Measurements from ENCODE around the gene ATRNL1.

ATRNL1 gene

GRCh38 chr10:115915429-115915828 lies 822.3 kb downstream of the ATRNL1 start:
- H3K27ac ChIP-seq: no peak overlapping the region
- no peak for DNase-seq (ENCODE audit: low spot score)
- no peak for TF ChIP-seq CTCF (conservative IDR thresholded peaks at IDR 0.05; ENCODE audit: low read depth)
- ChIA-PET POLR2A (ENCODE audit: low non-redundant PET) (no interaction called here), CTCF (interaction anchor here (0.8 kb wide), 1 partner anchor 13 kb away, joined by 4 read pairs; no protein-coding TSS in a partner anchor)

DNA sequence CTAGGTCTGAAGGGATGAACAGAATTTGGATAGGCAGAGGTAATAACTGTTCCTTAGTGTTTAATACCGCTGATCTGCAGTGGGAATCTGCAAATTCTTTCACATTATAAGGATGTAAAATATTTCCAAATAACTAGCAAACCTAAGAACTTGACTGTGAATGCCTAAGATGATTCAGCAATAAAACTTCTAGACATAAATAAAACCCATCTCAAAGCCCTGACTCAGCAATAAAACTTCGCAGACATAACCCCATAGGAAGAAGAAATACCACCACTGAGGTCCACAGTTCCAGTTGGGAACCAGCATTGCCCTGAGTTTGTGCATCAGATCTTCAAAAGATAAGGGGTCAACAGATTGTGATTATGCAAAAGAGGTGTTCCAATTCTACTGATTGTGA lies 825.6 kb downstream of the ATRNL1 start:
- ChIA-PET CTCF (no interaction called here), POLR2A (ENCODE audit: low non-redundant PET) (no interaction called here)
- no peak overlapping the region for H3K27ac ChIP-seq
- DNase-seq (ENCODE audit: low spot score): no peak
- no peak for TF ChIP-seq CTCF (conservative IDR thresholded peaks at IDR 0.05; ENCODE audit: low read depth)

DNA sequence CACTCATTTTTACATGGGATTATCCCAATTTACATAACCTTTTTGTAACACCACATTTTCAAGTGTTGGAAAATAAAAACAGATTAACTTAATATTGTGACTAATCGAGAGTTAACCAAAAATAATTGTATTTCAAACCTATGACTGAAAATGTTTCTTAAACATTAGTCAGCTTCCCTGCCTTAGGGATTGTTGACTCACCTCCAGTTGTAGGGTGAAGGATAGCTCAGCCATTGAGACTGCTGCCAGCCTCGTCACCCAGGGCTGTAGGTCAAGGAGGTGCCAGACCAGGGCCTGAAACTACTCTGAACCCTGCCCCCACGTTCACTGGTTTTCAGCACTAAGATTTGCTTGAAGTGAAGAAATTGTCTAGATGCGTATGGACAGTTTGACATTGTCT lies 828.6 kb downstream of the ATRNL1 start:
- ChIA-PET POLR2A (ENCODE audit: low non-redundant PET) (no interaction called here), CTCF (interaction anchor here (0.7 kb wide), 1 partner anchor 20 kb away, joined by 3 read pairs; no protein-coding TSS in a partner anchor)
- peak; percentile 74 for DNase-seq (ENCODE audit: low spot score)
- H3K27ac ChIP-seq: no peak overlapping the region
- no peak for TF ChIP-seq CTCF (conservative IDR thresholded peaks at IDR 0.05; ENCODE audit: low read depth)

DNA sequence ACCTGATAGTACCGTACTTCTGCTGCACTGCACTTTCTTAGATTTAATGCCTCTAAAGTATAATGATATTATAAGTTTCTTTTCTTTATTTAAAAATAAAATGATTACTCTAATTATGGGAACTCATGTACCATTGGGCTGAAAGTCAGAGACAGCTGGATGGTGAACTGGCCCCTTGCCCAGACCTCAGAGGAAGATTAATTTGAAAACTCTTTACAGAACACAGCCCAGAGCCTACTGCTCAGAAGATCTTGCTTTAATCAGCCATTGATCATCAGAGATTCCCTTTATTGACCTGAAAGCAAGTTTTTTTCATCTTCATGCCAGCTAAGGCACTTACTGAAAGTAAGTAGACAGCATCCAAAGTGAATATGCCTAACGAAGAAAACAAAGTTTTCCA lies 838.1 kb downstream of the ATRNL1 start:
- TF ChIP-seq CTCF (conservative IDR thresholded peaks at IDR 0.05; ENCODE audit: low read depth): no peak
- no peak for DNase-seq (ENCODE audit: low spot score)
- CTCF ChIA-PET: no interaction called here
- POLR2A ChIA-PET (ENCODE audit: low non-redundant PET): no interaction called here
- no peak overlapping the region for H3K27ac ChIP-seq

DNA sequence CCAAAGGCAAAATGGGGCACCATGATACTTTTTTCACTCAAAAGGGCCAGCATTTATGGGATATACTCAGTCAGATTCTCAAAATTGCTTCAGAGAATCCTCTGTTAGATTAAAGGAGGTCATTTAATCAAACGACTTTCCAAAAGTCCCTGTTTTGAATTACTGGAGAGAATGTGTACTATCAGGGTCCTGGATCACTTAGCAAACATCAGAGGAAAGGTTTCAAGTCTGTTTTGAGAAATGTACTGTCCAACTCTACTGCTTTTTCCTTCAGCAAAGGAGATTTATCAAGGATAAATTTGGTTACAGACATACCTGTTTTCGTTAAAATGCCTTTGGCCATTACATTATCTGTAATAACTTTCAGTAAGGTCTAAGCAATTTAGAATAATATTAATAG lies 838.9 kb downstream of the ATRNL1 start:
- no peak for DNase-seq (ENCODE audit: low spot score)
- no peak for TF ChIP-seq CTCF (conservative IDR thresholded peaks at IDR 0.05; ENCODE audit: low read depth)
- POLR2A ChIA-PET (ENCODE audit: low non-redundant PET): no interaction called here
- CTCF ChIA-PET: no interaction called here
- no peak overlapping the region for H3K27ac ChIP-seq

DNA sequence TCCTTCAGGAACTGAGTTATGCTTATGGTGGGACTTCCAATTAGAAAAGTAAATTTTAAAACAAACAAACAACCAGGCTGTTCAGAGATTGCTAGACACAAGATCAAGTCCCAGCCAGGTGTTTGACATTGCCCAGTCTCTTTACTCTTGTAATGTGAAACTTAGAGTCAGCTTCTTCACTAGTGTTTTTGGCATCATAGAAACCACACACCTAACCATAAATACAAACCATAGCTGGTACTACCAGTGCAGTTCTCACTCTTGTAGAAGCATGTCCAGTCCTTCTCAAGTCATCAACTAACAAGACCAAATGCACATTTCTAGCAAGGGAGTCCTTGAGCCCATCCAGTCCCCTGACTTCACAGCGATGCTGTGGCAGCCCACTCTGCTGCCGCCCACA lies 839.9 kb downstream of the ATRNL1 start:
- CTCF ChIA-PET: interaction anchor here (0.5 kb wide), 1 partner anchor 126 kb away, joined by 3 read pairs; no protein-coding TSS in a partner anchor
- no peak for DNase-seq (ENCODE audit: low spot score)
- no peak overlapping the region for H3K27ac ChIP-seq
- POLR2A ChIA-PET (ENCODE audit: low non-redundant PET): no interaction called here
- TF ChIP-seq CTCF (conservative IDR thresholded peaks at IDR 0.05; ENCODE audit: low read depth): no peak

- DNase-seq (ENCODE audit: low spot score): no peak
- POLR2A ChIA-PET (ENCODE audit: low non-redundant PET): no interaction called here
- CTCF ChIA-PET: no interaction called here
- TF ChIP-seq CTCF (conservative IDR thresholded peaks at IDR 0.05; ENCODE audit: low read depth): no peak
- no peak overlapping the region for H3K27ac ChIP-seq
Observed at GRCh38 chr10:115935731-115936130, 842.6 kb downstream of the ATRNL1 start.

Data from RWPE1 (cell line).